K562 (cell line): Measurements from ENCODE around the gene CSMD2. TPM values are rescaled to one million over a fixed set of nuclear protein-coding genes. Genes with fewer than 3 reads are reported as not detected.

Experiments used
- ATF7 ChIP-seq: fragments of 450-650 bp; IDR thresholded peaks from 2 replicates; pipeline ENCODE4 v1.7.1; 2014; ENCODE audit warnings: mild to moderate bottlenecking, moderate library complexity
- BACH1 ChIP-seq: fragments of 200-800 bp; sonication (Bioruptor generic); IDR thresholded peaks from 2 replicates; pipeline ENCODE4 v1.6.1; 2016; ENCODE audit warnings: missing genetic modification characterization, missing compliant biosample characterization
- CTBP1 ChIP-seq: fragments of 450-650 bp; IDR thresholded peaks from 2 replicates; pipeline ENCODE4 v1.6.1; 2016; ENCODE audit warnings: borderline replicate concordance
- CTCFL ChIP-seq: IDR thresholded peaks from 2 replicates; pipeline ENCODE4 v1.6.1; 2011; ENCODE audit warnings: borderline replicate concordance, low read depth, mild to moderate bottlenecking, moderate library complexity, low read length; ENCODE audit not compliant: insufficient read depth, poor library complexity, severe bottlenecking
- CXXC5 ChIP-seq: fragments of 250-450 bp; sonication (Bioruptor Pico); IDR thresholded peaks from 2 replicates; pipeline ENCODE4 v1.8.0; 2022; ENCODE audit warnings: inconsistent platforms, mild to moderate bottlenecking, moderate library complexity
- GTF2F1 ChIP-seq: IDR thresholded peaks from 2 replicates; pipeline ENCODE4 v1.6.1; 2011; ENCODE audit warnings: low read depth, low read length, improper control_type of control experiment
- HDAC2 ChIP-seq: fragments of 450-650 bp; IDR thresholded peaks from 2 replicates; pipeline ENCODE4 v1.6.1; 2016; ENCODE audit warnings: mild to moderate bottlenecking
- JUND ChIP-seq, 2 experiments: IDR thresholded peaks; 2 replicates in 1 of 2; 3 replicates in 1 of 2; pipeline ENCODE4 v1.6.1; 2011; ENCODE audit warnings: borderline replicate concordance in 2 of 2, low read depth in 2 of 2, low read length in 2 of 2, improper control_type of control experiment in 1 of 2, missing biosample characterization in 1 of 2, missing genetic modification characterization in 1 of 2, missing genetic modification reagents in 1 of 2
- MIER1 ChIP-seq: fragments of 450-650 bp; IDR thresholded peaks from 2 replicates; pipeline ENCODE4 v1.6.1; 2016; ENCODE audit warnings: antibody characterized with exemption, mild to moderate bottlenecking, low read depth
- NFATC3 ChIP-seq: fragments of 450-650 bp; IDR thresholded peaks from 2 replicates; pipeline ENCODE4 v1.6.1; 2017; ENCODE audit warnings: mild to moderate bottlenecking
- PURB ChIP-seq: sonication (generic); formaldehyde crosslinking; IDR thresholded peaks from 2 replicates; pipeline ENCODE4 v1.9.0; 2021; ENCODE audit warnings: low read depth, mild to moderate bottlenecking, missing genetic modification reagents
- STAG1 ChIP-seq: sonication (generic); formaldehyde crosslinking; IDR thresholded peaks from 2 replicates; pipeline ENCODE4 v1.5.0; 2020; ENCODE audit warnings: missing genetic modification reagents, borderline replicate concordance
- TBP ChIP-seq: optimal IDR thresholded peaks from 2 replicates; pipeline ENCODE3; 2011; ENCODE audit warnings: low read depth, low read length, improper control_type of control experiment
- ZBTB1 ChIP-seq: sonication (generic); formaldehyde crosslinking; IDR thresholded peaks from 2 replicates; pipeline ENCODE4 v1.8.1; 2023; ENCODE audit warnings: missing genetic modification reagents, low read depth, mild to moderate bottlenecking, borderline replicate concordance
- ZBTB17 ChIP-seq: fragments of 450-650 bp; formaldehyde crosslinking; IDR thresholded peaks from 2 replicates; pipeline ENCODE4 v1.4.0; 2020; ENCODE audit warnings: mild to moderate bottlenecking
- ZNF175 ChIP-seq: fragments of 200-800 bp; sonication (Bioruptor generic); IDR thresholded peaks from 2 replicates; pipeline ENCODE4 v1.6.1; 2016; ENCODE audit warnings: low read depth, mild to moderate bottlenecking, missing genetic modification characterization, missing compliant biosample characterization
- ZNF232 ChIP-seq: sonication (generic); formaldehyde crosslinking; IDR thresholded peaks from 2 replicates; pipeline ENCODE4 v1.8.0; 2022; ENCODE audit warnings: mild to moderate bottlenecking, missing genetic modification reagents
- ZNF263 ChIP-seq: sonication (generic); formaldehyde crosslinking; IDR thresholded peaks from 2 replicates; pipeline ENCODE4 v1.8.0; 2022; ENCODE audit warnings: mild to moderate bottlenecking, missing genetic modification reagents, borderline replicate concordance
- ZNF511 ChIP-seq: sonication (generic); formaldehyde crosslinking; IDR thresholded peaks from 2 replicates; pipeline ENCODE4 v1.8.0; 2022; ENCODE audit warnings: mild to moderate bottlenecking, missing genetic modification reagents
- polyA plus RNA-seq, 8 experiments: library from polyadenylated mRNA; depleted of rRNA in 4 of 8; stranded (reverse) in 5 of 8; unstranded in 3 of 8; fragments of >200 nt; fragmentation: Nextera tagmentation in 2 of 8; fragmentation: Illumina TruSeq in 1 of 8; extraction: Ambion mirVana in 2 of 8; extraction: Trizol in 1 of 8; gene quantifications; 2 replicates each; pipeline versions ENCODE4 v1.2.1 to v1.2.3, GENCODE V29; 2011 to 2014; ENCODE audit warnings: inconsistent platforms in 1 of 8, missing spikeins in 1 of 8
- total RNA-seq, 7 experiments: library from RNA; depleted of rRNA in 6 of 7; stranded (reverse); fragments of >200 nt in 6 of 7; fragmentation: Illumina TruSeq in 2 of 7; extraction: Trizol in 2 of 7; gene quantifications; 2 replicates each; pipeline versions ENCODE4 v1.2.1 to v1.2.3, GENCODE V29; 2011 to 2021; ENCODE audit warnings: low replicate concordance in 1 of 7
- TF ChIP-seq, protein P1 (sequence below), 2 experiments: fragments of 450-650 bp; IDR thresholded peaks; 2 replicates each; pipeline ENCODE4 v1.6.1; 2018; ENCODE audit warnings: mild to moderate bottlenecking in 2 of 2, low read depth in 1 of 2; ENCODE audit not compliant: partially characterized antibody in 2 of 2
- TF ChIP-seq, protein P2 (sequence below): fragments of 450-650 bp; formaldehyde crosslinking; IDR thresholded peaks from 2 replicates; pipeline ENCODE4 v1.4.0; 2022; ENCODE audit warnings: mild to moderate bottlenecking, moderate library complexity

CSMD2 gene
- total and polyA plus RNA-seq, 9 of the 15 experiments (the other 6 are each of a cell fraction or from before 2014, with no cell fraction given) = not detected

- TF ChIP-seq CTCFL = no peak
- TF ChIP-seq ZNF263 (CRISPR knock-in tag) = no peak
- no peak for TF ChIP-seq STAG1 (CRISPR knock-in tag)
- no peak for TF ChIP-seq PURB (CRISPR knock-in tag)
- no peak for TF ChIP-seq ZNF511 (CRISPR knock-in tag)
- peak; percentile 56; the same call in 1 of the 2 replicates for TF ChIP-seq MIER1
- TF ChIP-seq ZNF232 (CRISPR knock-in tag) = no peak
- TF ChIP-seq BACH1 = no peak
- TF ChIP-seq TBP = peak; percentile 44
- no peak for TF ChIP-seq HDAC2
- peak; percentile 41 for TF ChIP-seq JUND (IDR thresholded peaks at IDR 0.05; ENCODE audit: borderline replicate concordance, low read depth, low read length)
- no peak; the same call in 2 of the 3 replicates for TF ChIP-seq JUND (tag; IDR thresholded peaks at IDR 0.05; ENCODE audit: borderline replicate concordance, low read depth, low read length)
- TF ChIP-seq ATF7 = peak; percentile 82
- peak; percentile 58 for TF ChIP-seq CTBP1
- TF ChIP-seq, protein P1, sequence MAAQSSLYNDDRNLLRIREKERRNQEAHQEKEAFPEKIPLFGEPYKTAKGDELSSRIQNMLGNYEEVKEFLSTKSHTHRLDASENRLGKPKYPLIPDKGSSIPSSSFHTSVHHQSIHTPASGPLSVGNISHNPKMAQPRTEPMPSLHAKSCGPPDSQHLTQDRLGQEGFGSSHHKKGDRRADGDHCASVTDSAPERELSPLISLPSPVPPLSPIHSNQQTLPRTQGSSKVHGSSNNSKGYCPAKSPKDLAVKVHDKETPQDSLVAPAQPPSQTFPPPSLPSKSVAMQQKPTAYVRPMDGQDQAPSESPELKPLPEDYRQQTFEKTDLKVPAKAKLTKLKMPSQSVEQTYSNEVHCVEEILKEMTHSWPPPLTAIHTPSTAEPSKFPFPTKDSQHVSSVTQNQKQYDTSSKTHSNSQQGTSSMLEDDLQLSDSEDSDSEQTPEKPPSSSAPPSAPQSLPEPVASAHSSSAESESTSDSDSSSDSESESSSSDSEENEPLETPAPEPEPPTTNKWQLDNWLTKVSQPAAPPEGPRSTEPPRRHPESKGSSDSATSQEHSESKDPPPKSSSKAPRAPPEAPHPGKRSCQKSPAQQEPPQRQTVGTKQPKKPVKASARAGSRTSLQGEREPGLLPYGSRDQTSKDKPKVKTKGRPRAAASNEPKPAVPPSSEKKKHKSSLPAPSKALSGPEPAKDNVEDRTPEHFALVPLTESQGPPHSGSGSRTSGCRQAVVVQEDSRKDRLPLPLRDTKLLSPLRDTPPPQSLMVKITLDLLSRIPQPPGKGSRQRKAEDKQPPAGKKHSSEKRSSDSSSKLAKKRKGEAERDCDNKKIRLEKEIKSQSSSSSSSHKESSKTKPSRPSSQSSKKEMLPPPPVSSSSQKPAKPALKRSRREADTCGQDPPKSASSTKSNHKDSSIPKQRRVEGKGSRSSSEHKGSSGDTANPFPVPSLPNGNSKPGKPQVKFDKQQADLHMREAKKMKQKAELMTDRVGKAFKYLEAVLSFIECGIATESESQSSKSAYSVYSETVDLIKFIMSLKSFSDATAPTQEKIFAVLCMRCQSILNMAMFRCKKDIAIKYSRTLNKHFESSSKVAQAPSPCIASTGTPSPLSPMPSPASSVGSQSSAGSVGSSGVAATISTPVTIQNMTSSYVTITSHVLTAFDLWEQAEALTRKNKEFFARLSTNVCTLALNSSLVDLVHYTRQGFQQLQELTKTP (IDR thresholded peaks at IDR 0.05; ENCODE audit: low read depth in 1 of 2, partially characterized antibody in 2 of 2) = peak; percentile 28 to 93
- no peak for TF ChIP-seq ZNF175 (CRISPR knock-in tag)
- no peak for TF ChIP-seq ZBTB1 (CRISPR knock-in tag)
- TF ChIP-seq GTF2F1 = no peak
- TF ChIP-seq, protein P2, sequence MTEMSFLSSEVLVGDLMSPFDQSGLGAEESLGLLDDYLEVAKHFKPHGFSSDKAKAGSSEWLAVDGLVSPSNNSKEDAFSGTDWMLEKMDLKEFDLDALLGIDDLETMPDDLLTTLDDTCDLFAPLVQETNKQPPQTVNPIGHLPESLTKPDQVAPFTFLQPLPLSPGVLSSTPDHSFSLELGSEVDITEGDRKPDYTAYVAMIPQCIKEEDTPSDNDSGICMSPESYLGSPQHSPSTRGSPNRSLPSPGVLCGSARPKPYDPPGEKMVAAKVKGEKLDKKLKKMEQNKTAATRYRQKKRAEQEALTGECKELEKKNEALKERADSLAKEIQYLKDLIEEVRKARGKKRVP (CRISPR knock-in tag) = no peak
- no peak for TF ChIP-seq ZBTB17 (CRISPR knock-in tag)
- no peak for TF ChIP-seq NFATC3
- peak; percentile 62 for TF ChIP-seq CXXC5 (CRISPR knock-in tag)
Observed at GRCh38 chr1:33472269-33472980, 692.6 kb downstream of the CSMD2 start, which contains the start of gene ZSCAN20 (continued).
